LHCN-M2 (cell line): ENCODE results near the gene SAMD13. TPM values are rescaled to one million over a fixed set of nuclear protein-coding genes. Genes with fewer than 3 reads are reported as not detected.
"Not testable (repeated sequence)": the region's sequence is repeated elsewhere in the genome, so short reads cannot be mapped to it uniquely, and the experiment has no call there.

Experiments
- DNase-seq: peaks from one replicate; pipeline ENCODE4 v3.0.0-alpha.2; 2012; ENCODE audit warnings: low read depth
- total RNA-seq: library from RNA; depleted of rRNA; stranded (reverse); fragments of >200 nt; gene quantifications from 2 replicates; pipeline ENCODE4 v1.2.3, GENCODE V29; 2014

The SAMD13 gene
- total RNA-seq, 1 experiment from 2014 or later = 0.98 TPM

- DNase-seq = no peak
Observed at GRCh38 chr1:84283381-84283780, 18.1 kb upstream of the SAMD13 start.

- DNase-seq = no peak
Observed at GRCh38 chr1:84286071-84286470, 15.4 kb upstream of the SAMD13 start.

- not testable (repeated sequence) for DNase-seq
Observed at GRCh38 chr1:84287389-84287788, 14.1 kb upstream of the SAMD13 start.

- no peak for DNase-seq
Observed at GRCh38 chr1:84289169-84289785, 12.2 kb upstream of the SAMD13 start.

- DNase-seq = no peak
Observed at GRCh38 chr1:84291882-84292655, 9.4 kb upstream of the SAMD13 start.

GRCh38 chr1:84293766-84294165 is 7.7 kb upstream of the SAMD13 start:
- DNase-seq = no peak

GRCh38 chr1:84294751-84295150 is 6.8 kb upstream of the SAMD13 start:
- DNase-seq = no peak

GRCh38 chr1:84297546-84298244 is 3.8 kb upstream of the SAMD13 start:
- no peak for DNase-seq

GRCh38 chr1:84298328-84298683 is 3.2 kb upstream of the SAMD13 start:
- peak; percentile 47 for DNase-seq

GRCh38 chr1:84298684-84299535 is 2.6 kb upstream of the SAMD13 start:
- DNase-seq = peak; percentile 36

GRCh38 chr1:84299536-84300170 is 1.9 kb upstream of the SAMD13 start:
- DNase-seq = no peak

- no peak for DNase-seq
Observed at GRCh38 chr1:84300501-84300900, 1.0 kb upstream of the SAMD13 start.

- peak; percentile 7 for DNase-seq
Observed at GRCh38 chr1:84301785-84302385, 377 bp downstream of the SAMD13 start.

GRCh38 chr1:84303314-84303830 is 1.9 kb downstream of the SAMD13 start:
- no peak for DNase-seq

- no peak for DNase-seq
Observed at GRCh38 chr1:84307398-84307797, 5.9 kb downstream of the SAMD13 start.

GRCh38 chr1:84311296-84311695 is 9.8 kb downstream of the SAMD13 start:
- no peak for DNase-seq

GRCh38 chr1:84319662-84320061 is 18.2 kb downstream of the SAMD13 start:
- DNase-seq = no peak

GRCh38 chr1:84327830-84328229 is 26.3 kb downstream of the SAMD13 start:
- no peak for DNase-seq

GRCh38 chr1:84330125-84330984 is 28.8 kb downstream of the SAMD13 start:
- no peak for DNase-seq

- peak; percentile 33 for DNase-seq
Observed at GRCh38 chr1:84339503-84339902, 38.0 kb downstream of the SAMD13 start.
